Endothelial cell of umbilical vein (primary cell): ENCODE measurements around the gene NDUFA8.

ENCODE experiments used
- CTCF ChIP-seq, 2 donors: IDR thresholded peaks; 1 replicate in 1 of 2; 2 replicates in 1 of 2; pipeline ENCODE4 v1.5.1; 2011; ENCODE audit warnings: low read length in 2 of 2, mild to moderate bottlenecking in 2 of 2, moderate library complexity in 2 of 2, control low read depth in 1 of 2, inconsistent platforms in 1 of 2, low read depth in 1 of 2; ENCODE audit not compliant: insufficient read depth in 1 of 2; ENCODE audit errors: extremely low read depth in 1 of 2
- MYC ChIP-seq: IDR thresholded peaks from one replicate; pipeline ENCODE4 v1.6.1; 2011; ENCODE audit warnings: mild to moderate bottlenecking, low read depth, low read length
- POLR2AphosphoS5 ChIP-seq: IDR thresholded peaks from 2 replicates; pipeline ENCODE4 v1.6.1; 2012; ENCODE audit warnings: low read depth, mild to moderate bottlenecking, control low read depth, low read length, moderate library complexity; ENCODE audit not compliant: insufficient read depth

DNA sequence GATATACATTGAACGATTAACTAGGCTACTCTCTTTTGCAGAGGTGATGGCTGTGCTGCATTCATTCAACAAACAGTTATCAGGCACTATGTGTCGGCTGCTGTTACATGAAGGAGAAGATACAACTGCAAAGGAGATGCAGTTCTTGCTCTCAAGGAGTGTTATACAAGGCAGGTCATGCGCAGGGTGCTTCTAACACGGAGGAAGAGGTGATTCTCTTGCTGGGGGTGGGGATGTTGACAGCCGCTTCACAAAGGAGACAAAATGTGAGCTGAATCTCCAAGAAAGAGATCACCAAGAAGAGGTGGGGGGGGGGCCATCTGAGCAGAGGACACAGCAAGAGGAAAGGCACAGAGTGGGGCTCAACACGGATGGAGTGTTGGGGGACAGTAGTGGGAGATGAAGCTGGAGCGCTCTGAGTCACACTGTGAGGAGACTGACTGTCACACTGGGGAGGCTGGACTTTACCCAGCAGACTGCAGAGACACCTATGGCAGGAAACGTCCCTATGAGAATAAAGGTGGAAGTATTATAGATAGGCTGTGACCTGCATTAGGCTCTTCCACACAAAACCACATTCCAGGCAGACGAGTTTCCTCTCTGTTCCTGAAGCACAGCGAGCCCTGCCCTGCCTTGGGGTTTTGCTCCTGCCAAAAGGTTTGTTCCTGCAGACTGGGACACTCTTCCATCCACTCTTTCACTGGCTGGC is 20.9 kb downstream of the NDUFA8 start:
- TF ChIP-seq CTCF (IDR thresholded peaks at IDR 0.05; ENCODE audit: extremely low read depth in 1 of 2, insufficient read depth in 1 of 2, low read depth in 1 of 2, low read length in 2 of 2) = no peak
- no peak for TF ChIP-seq POLR2AphosphoS5
- no peak for TF ChIP-seq MYC
